Loucy (cell line): ENCODE data around the gene GLG1.

Experiments
- H2AFZ ChIP-seq: fragments of 200-600 bp; sonication (generic); 2 replicates; pipeline ENCODE4 v1.6.0; 2016; ENCODE audit warnings: antibody characterized with exemption, mild to moderate bottlenecking, low read length, moderate library complexity
- H3F3A ChIP-seq: fragments of 200-600 bp; 2 replicates; pipeline ENCODE4 v1.6.0; 2016; ENCODE audit warnings: antibody characterized with exemption, low read depth, mild to moderate bottlenecking
- H3K27me3 ChIP-seq: fragments of 200-600 bp; sonication (generic); 2 replicates; pipeline ENCODE4 v1.6.1; 2014; ENCODE audit warnings: low read length, mild to moderate bottlenecking; ENCODE audit not compliant: insufficient read depth, poor library complexity, severe bottlenecking
- H3K36me3 ChIP-seq: fragments of 200-600 bp; sonication (generic); 2 replicates; pipeline ENCODE4 v1.6.1; 2016; ENCODE audit warnings: low read length; ENCODE audit not compliant: insufficient read depth
- H3K4me1 ChIP-seq: fragments of 200-600 bp; sonication (generic); 2 replicates; pipeline ENCODE4 v1.5.1; 2014; ENCODE audit warnings: low read length, mild to moderate bottlenecking; ENCODE audit not compliant: insufficient read depth, poor library complexity, severe bottlenecking
- H3K4me2 ChIP-seq: fragments of 200-600 bp; sonication (generic); 2 replicates; pipeline ENCODE4 v1.6.0; 2014; ENCODE audit warnings: antibody characterized with exemption, low read length, low read depth, mild to moderate bottlenecking; ENCODE audit not compliant: poor library complexity, severe bottlenecking
- H3K4me3 ChIP-seq: fragments of 200-600 bp; sonication (generic); 2 replicates; pipeline ENCODE4 v1.5.1; 2014; ENCODE audit warnings: low read length, mild to moderate bottlenecking, mixed read lengths; ENCODE audit not compliant: poor library complexity, severe bottlenecking
- H3K79me2 ChIP-seq: fragments of 200-600 bp; sonication (generic); 2 replicates; pipeline ENCODE4 v1.6.1; 2014; ENCODE audit warnings: low read length; ENCODE audit not compliant: insufficient read depth
- H3K9ac ChIP-seq: fragments of 200-600 bp; sonication (generic); 2 replicates; pipeline ENCODE4 v1.6.0; 2014; ENCODE audit warnings: mild to moderate bottlenecking, low read depth, low read length, moderate library complexity; ENCODE audit not compliant: poor library complexity, severe bottlenecking
- H3K9me2 ChIP-seq: fragments of 200-600 bp; sonication (generic); replicated peaks from 2 replicates; pipeline ENCODE4 v1.6.1; 2016; ENCODE audit warnings: low read depth, low read length, mixed read lengths
- H3K9me3 ChIP-seq: fragments of 200-600 bp; sonication (generic); 2 replicates; pipeline ENCODE4 v1.6.1; 2014; ENCODE audit warnings: mild to moderate bottlenecking, antibody characterized with exemption, low read length, low read depth; ENCODE audit not compliant: insufficient read depth
- H4K20me1 ChIP-seq: fragments of 200-600 bp; sonication (generic); 2 replicates; pipeline ENCODE4 v1.6.0; 2014; ENCODE audit warnings: antibody characterized with exemption, low read length, mild to moderate bottlenecking; ENCODE audit not compliant: insufficient read depth, poor library complexity, severe bottlenecking
- EZH2phosphoT487 ChIP-seq: fragments of 200-600 bp; IDR thresholded peaks from 2 replicates; pipeline ENCODE4 v1.6.1; 2018; ENCODE audit warnings: antibody characterized with exemption, mild to moderate bottlenecking, moderate library complexity, borderline replicate concordance
- TF ChIP-seq, protein P1 (sequence below): fragments of 200-600 bp; sonication (generic); conservative IDR thresholded peaks from 2 replicates; pipeline ENCODE4 v1.5.1; 2014; ENCODE audit warnings: mild to moderate bottlenecking, antibody characterized with exemption, low read length

Gene GLG1

DNA sequence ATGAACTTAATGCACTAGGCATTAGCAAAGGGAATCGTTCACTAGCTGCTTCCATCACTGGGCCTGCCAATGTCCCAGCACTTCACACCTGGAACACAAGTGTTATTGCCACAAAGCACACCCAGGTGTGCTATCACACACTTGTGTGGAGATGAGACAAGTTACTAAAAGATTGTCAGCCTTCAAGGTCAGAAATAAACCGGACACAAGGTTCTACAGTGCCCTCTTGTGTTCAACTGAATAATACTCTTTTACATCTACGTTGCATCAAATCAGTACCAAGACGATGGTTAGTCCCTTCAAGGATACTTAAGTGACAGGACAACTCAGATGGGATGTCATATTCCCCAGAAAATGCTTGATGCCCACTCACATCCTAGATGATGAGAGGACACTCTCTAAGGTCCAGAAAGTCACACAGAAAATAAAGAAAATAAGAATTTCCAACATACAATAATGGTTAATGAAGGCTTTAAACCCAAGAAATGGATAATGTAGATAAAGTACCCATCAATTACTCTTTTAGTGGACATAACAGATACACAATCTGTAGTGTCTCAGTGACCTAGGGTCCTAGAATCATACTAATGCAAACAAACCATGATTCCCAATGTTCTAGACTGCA is 16.4 kb upstream of the GLG1 start:
- no peaks in the 10 kb centered on the region for H3K9me2 ChIP-seq
- H3K9ac ChIP-seq: no peak overlapping the region
- peaks cover 18% of the 10 kb centered on the region for H4K20me1 ChIP-seq
- H3K9me3 ChIP-seq: no peaks in the 10 kb centered on the region
- H3F3A ChIP-seq: no peaks in the 10 kb centered on the region
- H3K4me3 ChIP-seq: no peak overlapping the region
- TF ChIP-seq, protein P1, sequence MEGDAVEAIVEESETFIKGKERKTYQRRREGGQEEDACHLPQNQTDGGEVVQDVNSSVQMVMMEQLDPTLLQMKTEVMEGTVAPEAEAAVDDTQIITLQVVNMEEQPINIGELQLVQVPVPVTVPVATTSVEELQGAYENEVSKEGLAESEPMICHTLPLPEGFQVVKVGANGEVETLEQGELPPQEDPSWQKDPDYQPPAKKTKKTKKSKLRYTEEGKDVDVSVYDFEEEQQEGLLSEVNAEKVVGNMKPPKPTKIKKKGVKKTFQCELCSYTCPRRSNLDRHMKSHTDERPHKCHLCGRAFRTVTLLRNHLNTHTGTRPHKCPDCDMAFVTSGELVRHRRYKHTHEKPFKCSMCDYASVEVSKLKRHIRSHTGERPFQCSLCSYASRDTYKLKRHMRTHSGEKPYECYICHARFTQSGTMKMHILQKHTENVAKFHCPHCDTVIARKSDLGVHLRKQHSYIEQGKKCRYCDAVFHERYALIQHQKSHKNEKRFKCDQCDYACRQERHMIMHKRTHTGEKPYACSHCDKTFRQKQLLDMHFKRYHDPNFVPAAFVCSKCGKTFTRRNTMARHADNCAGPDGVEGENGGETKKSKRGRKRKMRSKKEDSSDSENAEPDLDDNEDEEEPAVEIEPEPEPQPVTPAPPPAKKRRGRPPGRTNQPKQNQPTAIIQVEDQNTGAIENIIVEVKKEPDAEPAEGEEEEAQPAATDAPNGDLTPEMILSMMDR: peak; percentile 71
- TF ChIP-seq EZH2phosphoT487: no peak
- H3K79me2 ChIP-seq: no peaks in the 10 kb centered on the region
- no peak overlapping the region for H3K4me2 ChIP-seq
- H2AFZ ChIP-seq: no peak overlapping the region
- no peaks in the 10 kb centered on the region for H3K27me3 ChIP-seq
- no peaks in the 10 kb centered on the region for H3K4me1 ChIP-seq
- H3K36me3 ChIP-seq: peaks cover 92% of the 10 kb centered on the region

DNA sequence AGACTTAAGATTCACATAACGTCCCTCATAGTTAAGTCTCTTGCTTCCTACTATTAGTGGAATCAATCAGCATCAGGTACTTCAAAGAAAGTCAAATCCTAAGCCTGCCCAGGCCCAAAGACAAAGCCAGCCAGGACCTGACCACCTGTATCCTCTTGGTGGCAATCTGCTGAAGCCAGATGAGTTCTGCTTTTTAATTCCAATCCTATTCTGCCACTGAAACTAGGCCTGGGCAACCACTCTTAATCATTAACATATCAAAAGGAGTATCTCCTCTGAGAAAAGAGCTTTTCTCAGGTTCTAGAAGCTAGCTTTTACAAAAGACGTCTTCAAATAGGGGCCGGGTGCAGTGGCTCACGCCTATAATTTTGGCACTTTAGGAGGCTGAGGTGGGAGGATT is 15.1 kb upstream of the GLG1 start:
- H3K27me3 ChIP-seq: no peaks in the 10 kb centered on the region
- peaks cover 15% of the 10 kb centered on the region for H4K20me1 ChIP-seq
- no peaks in the 10 kb centered on the region for H3K4me1 ChIP-seq
- TF ChIP-seq, protein P1: no peak
- TF ChIP-seq EZH2phosphoT487: no peak
- H3K79me2 ChIP-seq: no peaks in the 10 kb centered on the region
- no peaks in the 10 kb centered on the region for H3K9me2 ChIP-seq
- peaks cover 84% of the 10 kb centered on the region for H3K36me3 ChIP-seq
- H3K9ac ChIP-seq: no peak overlapping the region
- no peak overlapping the region for H2AFZ ChIP-seq
- H3F3A ChIP-seq: no peaks in the 10 kb centered on the region
- H3K9me3 ChIP-seq: no peaks in the 10 kb centered on the region
- no peak overlapping the region for H3K4me2 ChIP-seq
- no peak overlapping the region for H3K4me3 ChIP-seq

DNA sequence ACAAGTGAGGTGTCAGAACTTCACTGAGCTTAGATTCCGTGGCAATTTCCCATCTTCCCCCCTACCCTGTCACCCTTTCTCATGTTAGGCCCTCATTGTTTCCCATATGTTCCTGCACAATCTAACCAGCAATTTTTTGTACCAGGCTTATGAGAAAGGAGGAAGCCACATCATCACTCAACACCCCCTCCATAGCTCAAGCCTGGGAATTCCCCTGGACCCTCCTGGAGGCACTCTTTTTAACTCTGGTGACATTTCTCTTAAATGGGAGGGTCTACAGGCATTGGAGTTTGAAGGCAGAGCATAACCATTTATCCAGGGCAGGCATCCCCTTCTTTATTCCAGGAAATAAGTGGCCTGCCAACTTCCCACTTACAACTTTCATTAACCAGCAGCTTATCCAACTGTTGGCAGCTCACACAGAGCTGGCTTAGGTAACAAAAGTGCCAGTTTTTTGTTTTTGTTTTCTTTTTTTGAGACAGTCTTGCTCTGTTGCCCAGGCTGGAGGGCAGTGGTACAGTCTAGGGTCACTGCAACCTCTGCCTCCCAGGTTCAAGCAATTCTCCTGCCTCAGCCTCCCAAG is 10.4 kb upstream of the GLG1 start:
- no peaks in the 10 kb centered on the region for H3K9me3 ChIP-seq
- H4K20me1 ChIP-seq: no peaks in the 10 kb centered on the region
- no peak overlapping the region for H2AFZ ChIP-seq
- no peaks in the 10 kb centered on the region for H3K27me3 ChIP-seq
- TF ChIP-seq EZH2phosphoT487: no peak
- TF ChIP-seq, protein P1: no peak
- H3F3A ChIP-seq: no peaks in the 10 kb centered on the region
- no peaks in the 10 kb centered on the region for H3K79me2 ChIP-seq
- no peak overlapping the region for H3K9ac ChIP-seq
- H3K36me3 ChIP-seq: peaks cover 37% of the 10 kb centered on the region
- no peak overlapping the region for H3K4me2 ChIP-seq
- no peaks in the 10 kb centered on the region for H3K9me2 ChIP-seq
- no peaks in the 10 kb centered on the region for H3K4me1 ChIP-seq
- no peak overlapping the region for H3K4me3 ChIP-seq
